T-helper 1 cell (primary cell): ENCODE measurements around the gene OBSL1.
A peak's percentile ranks its signal among the peaks of the same experiment; 100 is the strongest.

Experiments
- DNase-seq, 5 donors: peaks; one replicate each; pipeline ENCODE4 v3.0.0-alpha.2; 2012 to 2020

OBSL1 gene

GRCh38 chr2:219548990-219549389 is 22.3 kb downstream of the OBSL1 start:
- no peak for DNase-seq

DNA sequence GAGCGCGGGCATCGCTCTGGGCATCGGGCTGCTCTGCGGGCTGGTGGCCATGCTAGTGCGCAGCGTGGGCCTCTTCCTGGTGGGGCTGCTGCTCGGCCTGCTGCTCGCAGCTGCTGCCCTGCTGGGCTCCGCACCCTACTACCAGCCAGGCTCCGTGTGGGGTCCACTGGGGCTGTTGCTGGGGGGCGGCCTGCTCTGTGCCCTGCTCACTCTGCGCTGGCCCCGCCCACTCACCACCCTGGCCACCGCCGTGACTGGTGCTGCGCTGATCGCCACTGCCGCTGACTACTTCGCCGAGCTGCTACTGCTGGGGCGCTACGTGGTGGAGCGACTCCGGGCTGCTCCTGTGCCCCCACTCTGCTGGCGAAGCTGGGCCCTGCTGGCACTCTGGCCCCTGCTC is 23.7 kb downstream of the OBSL1 start:
- no peak for DNase-seq

DNA sequence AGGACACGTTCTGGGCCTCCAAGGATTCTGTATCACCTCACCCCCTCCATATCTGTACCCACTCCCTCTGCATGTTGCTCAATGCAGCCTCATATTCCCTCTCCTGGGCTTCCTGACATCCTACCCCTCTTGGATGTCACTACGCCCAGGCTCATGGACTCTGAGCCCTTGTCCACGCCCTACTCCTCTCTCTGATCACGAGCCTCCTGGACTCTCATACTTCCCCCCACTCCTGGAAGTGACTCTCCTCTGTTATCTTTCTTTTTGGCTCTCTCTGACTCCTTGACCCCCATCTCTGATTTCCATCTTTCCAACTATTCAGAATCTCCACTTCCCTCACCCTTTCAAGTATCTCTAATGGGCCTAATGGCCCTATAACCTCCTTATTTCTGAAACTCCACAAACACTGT is 25.4 kb downstream of the OBSL1 start:
- DNase-seq = no peak

DNA sequence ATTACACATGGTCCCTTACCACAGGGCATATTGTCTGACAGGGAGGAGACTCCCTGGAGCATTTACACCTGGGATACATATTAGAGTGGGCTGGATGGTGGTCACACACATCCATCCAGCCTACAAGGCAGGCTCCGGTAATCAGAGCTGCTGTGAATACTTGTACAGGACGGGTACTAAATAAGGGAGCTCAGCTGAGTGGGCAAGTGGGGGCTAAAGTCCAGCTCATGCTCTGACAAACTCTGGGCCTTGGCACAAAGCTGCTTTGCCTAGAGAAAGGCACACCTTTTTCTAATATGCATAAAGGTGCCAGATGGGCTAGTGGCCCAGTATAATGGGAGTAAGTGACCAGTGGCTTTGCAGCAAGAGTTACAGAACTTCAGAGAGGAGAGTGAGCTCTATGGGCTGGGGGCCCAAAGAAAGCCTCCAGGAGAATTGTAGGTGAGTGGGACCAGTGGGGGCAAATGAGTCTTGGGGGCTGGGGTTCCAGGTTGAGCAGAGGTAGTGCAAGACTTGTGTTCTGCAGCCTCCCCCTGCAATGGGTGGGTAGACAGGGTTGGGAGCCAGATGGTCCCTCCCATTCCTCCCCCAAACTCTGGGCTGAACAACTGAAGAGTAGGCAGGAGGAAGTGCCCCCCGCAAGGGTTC is 25.9 kb downstream of the OBSL1 start:
- DNase-seq = no peak

DNA sequence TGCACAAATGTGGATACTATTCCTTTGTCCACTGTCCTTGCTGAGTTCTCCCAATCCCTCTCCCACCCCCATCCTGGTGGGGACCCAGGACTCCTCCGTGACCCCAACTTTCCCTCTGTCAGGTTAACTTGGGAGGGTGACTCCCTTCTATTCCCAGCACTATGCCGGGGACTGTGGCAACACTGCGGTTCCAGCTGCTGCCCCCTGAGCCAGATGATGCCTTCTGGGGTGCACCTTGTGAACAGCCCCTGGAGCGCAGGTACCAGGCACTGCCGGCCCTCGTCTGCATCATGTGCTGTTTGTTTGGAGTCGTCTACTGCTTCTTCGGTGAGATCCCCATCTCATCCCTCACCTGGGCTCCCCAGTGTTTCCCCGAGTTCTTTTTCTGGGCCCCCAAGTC is 26.8 kb downstream of the OBSL1 start:
- DNase-seq = no peak

DNA sequence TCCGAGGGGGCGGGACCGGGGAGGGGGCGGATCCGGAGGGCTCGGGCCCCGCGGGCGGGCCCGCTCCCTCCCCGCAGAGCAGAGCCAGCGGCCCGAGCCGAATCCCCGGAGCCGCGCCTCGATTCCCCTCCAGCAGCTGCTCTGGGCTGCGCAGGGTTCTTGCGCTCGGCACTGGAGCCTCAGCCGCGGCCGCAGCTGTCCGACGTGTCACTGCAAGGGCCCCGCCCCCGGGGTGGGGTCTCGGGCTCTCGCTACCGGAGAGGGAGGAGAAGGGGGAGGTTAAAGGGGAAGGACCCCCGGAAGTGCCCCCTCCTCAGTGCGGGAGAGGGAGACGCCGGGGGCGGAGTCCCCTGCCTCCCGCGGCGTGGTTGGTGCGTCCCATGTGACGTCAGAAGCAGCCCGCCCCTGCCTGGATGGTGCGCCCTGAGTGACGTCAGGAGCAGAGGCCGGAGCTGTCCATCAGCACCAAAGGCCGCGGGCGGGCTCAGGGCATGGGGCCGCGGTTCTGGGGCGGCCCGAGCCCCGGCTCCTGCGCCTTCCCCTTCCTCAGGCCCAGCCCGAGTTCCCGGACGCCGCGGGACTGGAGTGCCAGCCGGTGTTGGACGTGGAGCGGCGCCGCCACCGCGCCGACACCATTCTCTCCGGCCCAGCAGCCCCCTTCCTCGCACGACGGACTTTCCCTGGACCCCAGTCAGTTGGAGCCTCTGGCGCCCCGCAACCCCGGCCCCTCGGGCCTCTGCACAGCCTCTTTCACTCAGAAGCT is 27.6 kb downstream of the OBSL1 start, which contains the start of the genes CHPF and TMEM198:
TSS of gene CHPF (minus strand) at position 214 of the 763 bp plus-strand sequence. CDS start 271 bp downstream, outside the sequence.
TSS of gene TMEM198 (plus strand) at position 433 of the 763 bp plus-strand sequence. CDS start 700 bp downstream, outside the sequence.
- DNase-seq = peak; percentile 84 to 95 (median 89)

DNA sequence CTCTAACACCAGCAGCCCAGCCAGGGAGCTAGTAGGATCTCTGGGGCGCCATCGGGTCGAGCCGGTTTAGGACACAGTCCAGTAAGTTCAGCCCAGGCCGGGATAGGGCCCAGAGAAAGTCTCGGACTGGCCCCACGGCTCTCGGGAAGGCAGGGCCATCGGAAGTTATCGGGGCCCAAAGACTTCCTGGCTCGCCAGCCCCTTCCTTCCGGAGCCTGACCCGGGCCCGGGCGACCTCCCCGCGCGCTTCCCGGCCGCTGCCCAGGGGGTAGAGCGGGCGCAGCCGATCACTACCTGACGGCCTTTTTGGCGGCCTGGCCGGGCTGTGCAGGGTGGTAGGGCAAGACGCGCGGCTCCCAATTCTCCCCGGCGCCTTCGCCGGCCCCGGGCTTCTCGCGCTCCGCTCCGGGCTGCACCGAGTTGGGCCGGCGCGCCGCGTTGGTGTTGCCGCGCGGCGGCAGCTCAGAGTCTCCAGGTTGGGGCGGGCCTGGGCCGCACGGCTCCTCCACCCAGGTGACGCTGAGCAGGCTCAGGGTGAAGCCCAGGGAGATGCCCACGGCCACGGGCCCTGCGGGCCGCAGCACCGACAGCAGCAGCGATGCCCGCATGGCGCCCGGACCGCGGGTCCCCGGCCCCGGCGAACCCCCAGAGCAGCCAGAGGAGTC is 28.3 kb downstream of the OBSL1 start:
- DNase-seq = peak in 1 of 5 donors; percentile 57

- DNase-seq = peak; percentile 71 to 85 (median 80)
Measured at GRCh38 chr2:219541611-219542180, 29.6 kb downstream of the OBSL1 start.

- DNase-seq = no peak
Measured at GRCh38 chr2:219540784-219541504, 30.4 kb downstream of the OBSL1 start.

DNA sequence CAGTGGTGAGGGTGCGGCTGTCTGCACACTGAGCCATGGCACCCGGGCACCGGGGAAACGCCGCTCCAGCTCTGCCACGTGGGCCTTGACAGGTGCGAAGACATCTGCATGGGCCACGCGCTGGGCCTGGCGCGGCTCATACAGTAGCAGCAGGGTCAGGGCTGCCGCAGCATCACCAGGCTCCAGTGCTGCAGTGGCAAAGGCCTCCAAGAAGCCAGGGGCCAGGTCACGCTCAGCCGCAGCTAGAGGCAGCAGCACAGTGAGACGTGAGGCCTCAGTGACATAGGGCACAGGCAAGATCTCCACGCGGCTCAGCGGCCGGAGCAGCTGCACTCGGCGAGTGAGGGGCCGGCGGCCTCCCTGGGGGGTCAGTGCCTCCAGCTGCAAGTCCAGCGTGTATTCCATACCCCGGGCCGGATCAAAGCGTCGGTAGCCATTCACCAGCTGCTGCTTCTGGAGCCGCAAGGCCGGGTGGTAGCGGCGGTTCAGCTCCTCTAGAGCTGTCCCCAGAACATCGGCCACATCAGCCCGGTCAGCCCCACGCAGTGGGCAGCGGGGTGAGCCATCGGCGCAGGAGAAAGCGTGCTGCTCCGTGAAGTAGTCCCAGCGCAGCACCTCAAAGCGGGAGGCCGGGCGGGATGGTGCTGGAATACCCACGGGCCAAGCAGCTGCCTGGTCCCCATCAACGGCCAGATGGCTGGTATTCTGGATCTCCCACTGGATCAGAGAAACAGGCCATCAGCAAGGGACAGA is 31.2 kb downstream of the OBSL1 start:
- DNase-seq = no peak

DNA sequence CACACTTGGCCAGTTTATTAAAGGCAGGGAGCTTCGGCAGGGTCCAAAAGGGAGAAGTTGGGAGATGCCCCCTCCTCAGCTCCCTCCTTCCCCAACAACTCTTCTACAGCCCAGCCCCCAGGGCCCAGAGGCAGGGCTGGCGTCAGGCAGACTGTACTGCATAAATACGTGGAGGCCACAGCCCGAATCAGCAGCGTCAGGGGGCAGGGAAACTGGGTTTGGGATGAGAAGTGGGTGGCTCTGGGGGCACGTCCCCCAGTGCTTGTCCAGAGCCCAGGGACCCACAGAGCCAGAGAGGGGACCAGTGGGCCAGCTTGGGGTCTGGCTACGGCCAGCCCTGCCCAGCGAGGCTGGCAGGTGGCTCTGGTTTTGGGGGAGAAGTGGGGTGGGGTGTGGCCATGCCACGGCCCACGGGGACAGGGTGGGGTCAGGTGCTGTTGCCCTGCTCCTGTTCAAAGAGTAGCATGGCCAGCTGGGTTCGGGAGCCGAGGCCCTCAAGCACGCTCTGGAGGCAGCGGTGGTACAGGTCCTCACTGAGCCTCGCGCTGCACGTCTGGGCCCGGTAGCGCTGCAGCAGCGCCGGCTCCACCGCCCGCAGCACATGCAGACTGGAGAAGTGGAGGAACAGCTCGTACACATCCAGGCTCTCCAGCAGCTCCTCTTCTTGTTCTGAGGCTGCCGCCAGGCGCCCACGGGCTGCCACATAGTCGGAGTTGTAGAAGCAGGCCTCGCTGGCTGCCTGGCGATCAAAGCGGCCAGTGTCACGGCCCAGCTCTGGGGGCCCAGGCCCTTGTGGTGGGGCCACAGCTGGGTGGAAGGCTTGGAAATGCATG is 32.2 kb downstream of the OBSL1 start:
- no peak for DNase-seq

DNA sequence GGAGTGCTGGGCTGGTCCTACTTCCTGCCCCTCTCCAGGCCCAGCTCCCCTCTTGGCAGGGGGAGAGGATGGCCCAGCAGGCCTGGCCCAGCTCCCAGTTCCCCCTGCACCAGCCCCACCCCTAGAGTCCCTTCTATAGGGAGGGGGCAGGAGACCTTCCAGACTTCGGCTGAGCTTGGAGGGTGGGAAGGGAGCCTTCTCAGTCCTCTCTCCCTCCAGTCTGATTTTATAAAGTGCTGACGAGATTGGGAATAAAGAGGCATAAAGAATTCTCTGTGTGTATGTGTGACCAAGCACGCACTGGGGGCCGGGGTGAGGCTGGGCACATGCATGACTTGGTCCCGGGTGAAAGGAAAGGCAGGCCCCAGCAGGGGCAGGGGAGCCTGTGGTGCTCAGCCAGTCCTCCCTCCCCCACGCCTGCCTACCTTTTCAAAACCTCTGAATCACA is 32.8 kb downstream of the OBSL1 start:
- no peak for DNase-seq

- DNase-seq = no peak
Measured at GRCh38 chr2:219537657-219538488, 33.5 kb downstream of the OBSL1 start.

DNA sequence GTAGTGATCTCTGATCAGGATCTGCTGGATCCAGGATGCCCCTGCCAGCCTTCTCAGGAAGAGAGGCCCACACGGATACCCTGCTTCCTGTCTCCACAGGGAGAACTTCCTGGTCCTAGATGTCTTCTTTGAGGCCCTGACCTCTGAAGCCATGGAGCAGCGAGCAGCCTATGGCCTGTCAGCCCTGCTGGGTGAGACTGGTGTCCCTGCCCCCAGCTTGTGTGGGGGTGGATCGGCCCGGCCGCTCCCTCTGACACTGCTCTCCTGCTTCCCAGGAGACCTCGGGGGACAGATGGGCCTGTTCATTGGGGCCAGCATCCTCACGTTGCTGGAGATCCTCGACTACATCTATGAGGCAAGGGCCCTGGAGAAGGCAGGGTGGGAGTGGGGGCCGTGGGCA is 34.4 kb downstream of the OBSL1 start:
- DNase-seq = no peak

DNA sequence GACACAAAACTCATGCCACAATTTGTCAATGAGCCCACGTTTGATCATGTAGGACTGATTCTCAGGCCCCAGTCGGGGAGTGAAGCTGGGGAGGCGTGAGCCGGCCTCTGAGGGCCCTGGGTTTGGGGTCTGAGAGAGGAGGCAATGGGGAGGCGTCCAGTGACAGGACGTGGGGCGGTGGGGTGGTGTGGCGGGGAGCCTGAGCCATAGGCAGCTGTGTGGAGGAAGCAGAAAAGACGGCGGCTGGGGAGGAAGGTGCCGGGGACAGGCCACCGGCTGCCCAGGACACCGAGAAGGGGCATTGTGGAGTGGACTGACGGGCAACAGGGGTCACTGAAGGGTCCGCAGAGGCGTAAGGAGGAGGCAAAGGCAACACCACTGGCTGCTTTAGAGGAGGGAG is 34.9 kb downstream of the OBSL1 start:
- no peak for DNase-seq

GRCh38 chr2:219533930-219534661 is 37.2 kb downstream of the OBSL1 start:
- no peak for DNase-seq

DNA sequence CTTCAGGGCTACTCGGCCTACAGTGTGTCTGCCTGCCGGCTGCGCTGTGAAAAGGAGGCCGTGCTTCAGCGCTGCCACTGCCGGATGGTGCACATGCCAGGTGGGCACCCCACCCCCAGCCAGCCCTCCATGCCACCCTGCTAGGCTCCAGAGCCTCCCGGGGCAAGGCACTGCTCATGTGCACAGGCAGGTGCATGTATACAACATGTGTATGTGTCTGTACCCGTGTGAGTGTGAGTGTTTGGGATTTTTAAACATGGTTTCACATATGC is 39.0 kb downstream of the OBSL1 start:
- DNase-seq = no peak

- no peak for DNase-seq
Measured at GRCh38 chr2:219531639-219532377, 39.5 kb downstream of the OBSL1 start.
